Stimulated activated naive B cell treated with anti-CD40 and anti-IgM and Interleukin-4, amounts not matched to agents 10 μg/mL and 1 μg/mL and 100 μg/mL, for 72 hours (primary cell): Measurements from ENCODE around the gene RPGR.

ENCODE experiments used
- ATAC-seq, 2 donors: fragments of 150-1000 bp; cut with Tn5 transposase; replicated peaks; 2 replicates each; pipeline ENCODE4 v1.10.0; 2021; ENCODE audit warnings: moderate library complexity in 1 of 2
- DNase-seq: peaks from one replicate; pipeline ENCODE4 v3.0.0; 2021
- H3K27ac Mint-ChIP-seq: one replicate; pipeline ENCODE4 v1.8.0; 2022; ENCODE audit warnings: mild to moderate bottlenecking, mixed read lengths
- H3K27me3 Mint-ChIP-seq, 2 donors: one replicate each; pipeline ENCODE4 v1.8.0; 2022; ENCODE audit warnings: mixed read lengths in 2 of 2
- H3K36me3 Mint-ChIP-seq, 2 donors: one replicate each; pipeline ENCODE4 v1.8.0; 2022; ENCODE audit warnings: mixed read lengths in 2 of 2, mild to moderate bottlenecking in 1 of 2
- H3K4me1 Mint-ChIP-seq, 2 donors: one replicate each; pipeline ENCODE4 v1.8.0; 2022; ENCODE audit warnings: mixed read lengths in 2 of 2, mild to moderate bottlenecking in 1 of 2
- H3K4me3 Mint-ChIP-seq, 2 donors: one replicate each; pipeline ENCODE4 v1.8.0; 2022; ENCODE audit warnings: mild to moderate bottlenecking in 2 of 2, mixed read lengths in 2 of 2, moderate library complexity in 1 of 2
- H3K9me3 Mint-ChIP-seq, 2 donors: one replicate each; pipeline ENCODE4 v1.8.0; 2022; ENCODE audit warnings: mixed read lengths in 2 of 2, mild to moderate bottlenecking in 1 of 2

Gene RPGR

GRCh38 chrX:38220024-38220414 is 107.3 kb downstream of the RPGR start:
- no peaks in the 10 kb centered on the region for H3K9me3 Mint-ChIP-seq
- H3K4me1 Mint-ChIP-seq: peaks cover 3 to 15% of the 10 kb centered on the region in 2 donors
- H3K27me3 Mint-ChIP-seq: peaks cover 33 to 52% of the 10 kb centered on the region in 2 donors
- DNase-seq: peak; percentile 15
- H3K4me3 Mint-ChIP-seq: peak overlapping the region; percentile 73 to 75
- ATAC-seq: peak; percentile 55
- no peak overlapping the region for H3K27ac Mint-ChIP-seq
- no peaks in the 10 kb centered on the region for H3K36me3 Mint-ChIP-seq
